ENCODE results near the gene SASH1.

- TF ChIP-seq CTCF (IDR thresholded peaks at IDR 0.05) (no peak), POLR2A (IDR thresholded peaks at IDR 0.05) (no peak)
Observed at GRCh38 chr6:148538261-148539190, 195.9 kb downstream of the SASH1 start.
